ENCODE results near the gene CDKN2B-AS1. TPM values are rescaled to one million over a fixed set of nuclear protein-coding genes. Genes with fewer than 3 reads are reported as not detected.

The CDKN2B-AS1 gene
- total RNA-seq, 1 donor from 2014 or later: 2.4 TPM

- intact Hi-C loops (cut with DNase I): no loop called here
- TF ChIP-seq CTCF (IDR thresholded peaks at IDR 0.05): no peak
Measured at GRCh38 chr9:22049411-22049810, 54.8 kb downstream of the CDKN2B-AS1 start.

GRCh38 chr9:22050924-22051323 is 56.3 kb downstream of the CDKN2B-AS1 start:
- no peaks in the 10 kb centered on the region for H3K4me1 ChIP-seq
- DNase-seq (no peak), ATAC-seq (no peak)
- H3K9me3 ChIP-seq: no peaks in the 10 kb centered on the region
- H3K27ac ChIP-seq: no peak overlapping the region
- no peak overlapping the region for H3K4me3 ChIP-seq
- no peaks in the 10 kb centered on the region for H3K36me3 ChIP-seq
- no peaks in the 10 kb centered on the region for H3K27me3 ChIP-seq (ENCODE audit: low read depth)
- intact Hi-C loops (cut with DNase I): no loop called here
- TF ChIP-seq CTCF (IDR thresholded peaks at IDR 0.05): no peak

More at GRCh38 chr9:22049411-22049810, 54.8 kb downstream of the CDKN2B-AS1 start:
- no peaks in the 10 kb centered on the region for H3K36me3 ChIP-seq
- no peak overlapping the region for H3K27ac ChIP-seq
- DNase-seq (no peak), ATAC-seq (no peak)
- no peak overlapping the region for H3K4me3 ChIP-seq
- no peaks in the 10 kb centered on the region for H3K4me1 ChIP-seq
- H3K9me3 ChIP-seq: no peaks in the 10 kb centered on the region
- no peaks in the 10 kb centered on the region for H3K27me3 ChIP-seq (ENCODE audit: low read depth)

GRCh38 chr9:22052376-22052945 is 57.9 kb downstream of the CDKN2B-AS1 start:
- no peak for ATAC-seq

GRCh38 chr9:22053178-22053577 is 58.6 kb downstream of the CDKN2B-AS1 start:
- Histone ChIP-seq H3K9me3 (no peaks in the 10 kb centered on the region), H3K4me3 (no peak overlapping the region), H3K4me1 (no peaks in the 10 kb centered on the region), H3K27ac (no peak overlapping the region), H3K36me3 (no peaks in the 10 kb centered on the region), H3K27me3 (ENCODE audit: low read depth) (no peaks in the 10 kb centered on the region)
- ATAC-seq (no peak), DNase-seq (no peak)
- intact Hi-C loops (cut with DNase I): no loop called here
- TF ChIP-seq CTCF (IDR thresholded peaks at IDR 0.05): no peak

More at GRCh38 chr9:22052376-22052945, 57.9 kb downstream of the CDKN2B-AS1 start:
- H3K27me3 ChIP-seq (ENCODE audit: low read depth): no peaks in the 10 kb centered on the region
- H3K9me3 ChIP-seq: no peaks in the 10 kb centered on the region
- no peak for DNase-seq
- no peak overlapping the region for H3K4me3 ChIP-seq
- H3K4me1 ChIP-seq: no peaks in the 10 kb centered on the region
- no peaks in the 10 kb centered on the region for H3K36me3 ChIP-seq
- intact Hi-C loops (cut with DNase I): no loop called here
- no peak overlapping the region for H3K27ac ChIP-seq
- no peak for TF ChIP-seq CTCF (IDR thresholded peaks at IDR 0.05)

GRCh38 chr9:22054076-22054475 is 59.5 kb downstream of the CDKN2B-AS1 start:
- Histone ChIP-seq H3K27ac (no peak overlapping the region), H3K9me3 (no peaks in the 10 kb centered on the region), H3K4me3 (no peak overlapping the region), H3K27me3 (ENCODE audit: low read depth) (no peaks in the 10 kb centered on the region), H3K36me3 (no peaks in the 10 kb centered on the region), H3K4me1 (no peaks in the 10 kb centered on the region)
- ATAC-seq (no peak), DNase-seq (no peak)
- TF ChIP-seq CTCF (IDR thresholded peaks at IDR 0.05): no peak
- intact Hi-C loops (cut with DNase I): no loop called here

Measured in lower lobe of right lung (tissue), 2 donors.